Measurements from ENCODE around the gene KRTAP9-2. TPM values are rescaled to one million over a fixed set of nuclear protein-coding genes. Genes with fewer than 3 reads are reported as not detected.
"Not testable (repeated sequence)": the region's sequence is repeated elsewhere in the genome, so short reads cannot be mapped to it uniquely, and the experiment has no call there.

The KRTAP9-2 gene, protein sequence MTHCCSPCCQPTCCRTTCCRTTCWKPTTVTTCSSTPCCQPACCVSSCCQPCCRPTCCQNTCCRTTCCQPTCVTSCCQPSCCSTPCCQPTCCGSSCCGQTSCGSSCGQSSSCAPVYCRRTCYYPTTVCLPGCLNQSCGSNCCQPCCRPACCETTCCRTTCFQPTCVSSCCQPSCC
- not detected in 2 replicates for total RNA-seq

DNA sequence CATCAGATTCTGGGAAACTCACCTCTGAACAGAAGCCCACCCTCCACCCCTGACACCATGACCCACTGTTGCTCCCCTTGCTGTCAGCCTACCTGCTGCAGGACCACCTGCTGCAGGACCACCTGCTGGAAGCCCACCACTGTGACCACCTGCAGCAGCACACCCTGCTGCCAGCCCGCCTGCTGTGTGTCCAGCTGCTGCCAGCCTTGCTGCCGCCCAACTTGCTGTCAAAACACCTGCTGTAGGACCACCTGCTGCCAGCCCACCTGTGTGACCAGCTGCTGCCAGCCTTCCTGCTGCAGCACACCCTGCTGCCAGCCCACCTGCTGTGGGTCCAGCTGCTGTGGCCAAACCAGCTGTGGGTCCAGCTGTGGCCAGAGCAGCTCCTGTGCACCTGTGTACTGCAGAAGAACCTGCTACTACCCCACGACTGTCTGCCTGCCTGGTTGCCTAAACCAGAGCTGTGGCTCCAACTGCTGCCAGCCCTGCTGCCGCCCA lies at the start of gene KRTAP9-2:
KRTAP9-2 (plus strand) TSS at position 51 of the 498 bp plus-strand sequence; CDS start at position 58, 7 bp downstream.
- DNase-seq (ENCODE audit: low read depth, low spot score) = not testable (repeated sequence)

DNA sequence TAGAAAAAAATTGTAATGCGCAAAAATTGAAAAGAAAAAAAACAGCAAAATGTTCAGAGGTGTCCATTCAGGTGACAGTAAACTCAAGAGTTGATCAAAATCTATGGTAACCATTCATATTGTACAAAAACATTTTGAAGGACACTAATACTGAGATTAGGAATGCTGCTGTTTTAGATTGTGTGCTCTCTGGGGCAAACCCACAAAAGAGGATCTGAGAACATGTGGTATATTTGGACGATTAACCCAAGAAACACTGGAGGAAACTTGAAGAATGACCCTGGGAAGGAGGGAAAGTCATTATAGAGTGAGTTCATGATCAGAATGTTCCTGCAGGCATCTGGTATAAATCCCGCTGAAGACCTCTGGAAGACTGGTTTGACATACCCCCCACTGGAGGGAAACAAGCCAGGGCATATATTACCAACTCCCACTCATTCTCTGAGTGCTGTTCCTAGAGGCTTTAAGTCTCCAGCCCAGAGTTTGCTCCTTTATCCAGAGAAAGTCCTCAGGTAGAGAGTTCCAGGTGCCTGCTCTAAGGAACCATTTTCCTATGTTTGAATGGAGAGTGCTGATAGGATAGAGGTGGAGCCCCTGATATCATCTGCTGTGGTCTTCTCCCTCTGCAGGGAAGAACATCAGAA lies 49.6 kb upstream of the KRTAP9-2 start:
- no peak for DNase-seq (ENCODE audit: low read depth, low spot score)

DNA sequence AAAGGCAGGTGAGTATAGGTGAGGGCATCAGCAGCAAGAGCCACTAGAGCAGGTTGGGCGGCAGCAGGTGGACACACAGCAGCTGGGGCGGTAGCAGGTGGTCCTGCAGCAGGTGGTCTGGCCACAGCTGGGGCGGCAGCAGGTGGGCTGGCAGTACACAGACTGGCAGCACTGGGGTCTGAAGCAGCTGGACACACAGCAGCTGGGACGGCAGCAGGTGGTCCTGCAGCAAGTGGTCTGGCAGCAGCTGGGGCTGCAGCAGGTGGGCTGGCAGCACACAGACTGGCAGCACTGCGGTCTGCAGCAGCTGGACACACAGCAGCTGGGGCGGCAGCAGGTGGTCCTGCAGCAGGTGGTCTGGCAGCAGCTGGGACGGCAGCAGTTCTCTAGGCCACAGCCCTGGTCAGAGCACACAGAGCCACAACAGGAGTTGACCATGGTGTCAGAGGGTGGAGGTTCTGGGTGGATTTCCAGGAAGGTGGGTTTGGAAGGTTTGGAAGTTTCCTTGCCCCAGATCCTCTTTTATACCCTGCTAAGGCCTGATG lies 48.6 kb upstream of the KRTAP9-2 start, which contains the start of gene KRTAP4-2:
KRTAP4-2 (minus strand) TSS at position 495 of the 545 bp plus-strand sequence; CDS start at position 438, 57 bp downstream.
- DNase-seq (ENCODE audit: low read depth, low spot score) = no peak

DNA sequence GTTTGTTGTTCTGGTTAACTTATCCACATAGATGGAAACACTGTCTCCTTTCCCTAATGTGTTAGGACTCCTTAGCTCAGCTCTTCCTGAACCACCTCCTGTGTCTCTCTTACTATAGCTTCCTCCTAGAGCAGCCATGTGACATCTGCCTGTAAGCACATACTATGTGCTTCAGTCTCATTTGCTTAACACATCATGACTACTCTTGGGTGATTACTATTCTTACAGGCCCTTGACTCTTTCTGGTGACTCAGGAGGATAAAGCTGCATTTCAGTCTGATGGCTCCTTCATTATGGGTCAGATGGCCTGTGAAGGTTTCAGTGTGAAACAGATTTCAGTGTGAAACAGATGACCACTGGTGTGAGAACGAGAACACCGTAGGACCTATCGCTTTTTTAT lies 48.1 kb upstream of the KRTAP9-2 start:
- no peak for DNase-seq (ENCODE audit: low read depth, low spot score)

DNA sequence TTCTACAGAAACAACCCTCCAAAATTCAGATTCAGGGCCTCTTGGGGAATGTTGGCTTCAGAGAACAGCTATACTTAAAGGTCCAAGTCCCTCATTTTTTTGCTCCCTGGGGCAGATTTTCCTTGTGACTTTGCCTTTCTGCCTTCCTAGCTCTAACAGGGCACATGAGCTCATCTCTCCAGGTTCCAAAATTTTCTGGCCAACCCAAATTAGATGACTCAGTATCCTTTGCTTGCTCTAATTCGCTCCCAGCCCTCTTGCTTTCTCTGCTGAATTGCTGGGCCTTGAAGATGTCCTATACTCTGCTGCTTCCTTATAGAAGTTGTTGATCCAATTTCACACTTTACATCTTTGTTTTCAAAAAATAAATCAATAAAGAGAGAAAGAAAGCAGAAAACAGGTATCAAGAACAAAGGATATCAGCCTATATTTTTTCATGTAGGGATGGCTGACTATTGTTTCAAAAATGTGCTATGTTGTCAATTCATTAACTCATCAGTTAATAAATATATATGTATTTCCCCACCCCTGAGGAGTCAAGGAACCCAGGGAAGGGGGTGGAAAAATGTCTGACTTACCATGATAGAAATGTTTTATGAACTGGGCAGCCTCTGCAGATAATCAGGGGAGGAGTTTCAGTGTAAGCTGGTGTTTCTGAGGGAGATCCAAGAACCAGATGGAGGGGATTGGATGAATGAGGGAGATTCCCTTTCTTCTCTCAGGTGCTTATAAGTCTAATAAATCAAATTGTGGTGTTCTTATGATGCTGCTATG lies 47.4 kb upstream of the KRTAP9-2 start:
- no peak for DNase-seq (ENCODE audit: low read depth, low spot score)

DNA sequence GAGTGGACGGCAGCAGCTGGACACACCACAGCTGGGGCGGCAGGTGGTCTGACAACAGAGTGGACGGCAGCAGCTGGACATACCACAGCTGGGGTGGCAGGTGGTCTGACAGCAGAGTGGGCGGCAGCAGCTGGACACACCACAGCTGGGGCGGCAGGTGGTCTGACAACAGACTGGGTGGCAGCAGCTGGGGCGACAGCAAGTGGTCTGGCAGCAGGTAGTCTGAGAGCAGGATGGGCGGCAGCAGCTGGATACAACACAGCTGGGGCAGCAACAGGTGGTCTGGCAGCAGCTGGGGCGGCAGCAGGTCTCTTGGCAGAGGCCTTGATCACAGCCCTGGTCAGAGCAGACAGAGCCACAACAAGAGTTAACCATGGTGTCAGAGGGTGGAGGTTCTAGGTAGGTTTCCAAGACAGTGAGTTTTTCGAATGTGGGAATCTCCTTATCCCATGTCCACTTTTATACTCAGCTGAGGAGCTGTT lies 41.9 kb upstream of the KRTAP9-2 start, which contains the start of gene KRTAP4-1:
KRTAP4-1 (minus strand) TSS at position 432 of the 482 bp plus-strand sequence; CDS start at position 375, 57 bp downstream.
- DNase-seq (ENCODE audit: low read depth, low spot score) = no peak

DNA sequence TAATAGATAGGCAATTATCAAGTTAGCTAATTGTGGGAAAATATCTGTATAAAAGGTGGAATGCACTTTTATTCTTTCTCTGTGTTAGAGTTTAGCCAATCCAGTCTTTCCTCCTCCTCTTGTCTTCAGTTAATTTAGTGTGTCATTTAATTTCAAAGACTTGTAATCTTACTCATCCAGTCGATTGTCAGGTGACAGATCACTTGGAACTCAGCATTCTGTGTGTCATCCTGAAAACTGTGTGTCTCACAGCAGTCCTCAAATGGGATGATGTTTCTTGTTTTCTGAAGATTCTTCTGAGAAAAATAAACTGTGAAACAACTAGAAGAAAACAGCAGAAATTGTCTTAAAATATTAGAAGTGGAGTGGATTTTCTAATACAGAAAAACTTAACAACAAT lies 41.4 kb upstream of the KRTAP9-2 start:
- no peak for DNase-seq (ENCODE audit: low read depth, low spot score)

DNA sequence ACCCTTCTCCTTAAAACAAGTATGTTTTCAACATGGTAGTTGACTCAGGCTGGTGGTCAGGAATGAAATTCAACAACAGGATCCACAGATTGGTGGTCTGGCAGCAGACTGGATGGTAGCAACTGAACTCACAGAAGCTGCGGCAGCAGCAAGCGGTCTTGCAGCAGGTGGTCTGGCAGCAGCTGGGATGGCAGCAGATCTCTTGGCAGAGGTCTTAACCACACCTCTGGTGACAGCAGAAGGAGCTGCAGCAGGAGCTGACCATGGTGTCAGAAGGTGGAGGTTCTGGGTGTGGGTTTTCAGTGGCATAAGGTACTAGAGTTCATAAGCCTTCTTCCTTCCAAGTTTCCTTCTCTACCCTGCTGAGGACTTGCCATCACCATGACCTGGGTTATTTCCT lies 39.6 kb upstream of the KRTAP9-2 start:
- DNase-seq (ENCODE audit: low read depth, low spot score) = no peak

DNA sequence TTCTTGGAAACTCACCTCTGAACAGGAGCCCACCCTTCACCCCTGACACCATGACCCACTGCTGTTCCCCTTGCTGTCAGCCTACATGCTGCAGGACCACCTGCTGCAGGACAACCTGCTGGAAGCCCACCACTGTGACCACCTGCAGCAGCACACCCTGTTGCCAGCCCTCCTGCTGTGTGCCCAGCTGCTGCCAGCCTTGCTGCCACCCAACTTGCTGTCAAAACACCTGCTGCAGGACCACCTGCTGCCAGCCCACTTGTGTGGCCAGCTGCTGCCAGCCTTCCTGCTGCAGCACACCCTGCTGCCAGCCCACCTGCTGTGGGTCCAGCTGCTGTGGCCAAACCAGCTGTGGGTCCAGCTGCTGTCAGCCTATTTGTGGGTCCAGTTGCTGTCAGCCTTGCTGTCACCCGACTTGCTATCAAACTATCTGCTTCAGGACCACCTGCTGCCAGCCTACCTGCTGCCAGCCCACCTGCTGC lies 36.6 kb upstream of the KRTAP9-2 start, which contains the start of gene KRTAP9-1:
KRTAP9-1 (plus strand) TSS at position 51 of the 482 bp plus-strand sequence; CDS start at position 51, 0 bp downstream.
- DNase-seq (ENCODE audit: low read depth, low spot score) = not testable (repeated sequence)

DNA sequence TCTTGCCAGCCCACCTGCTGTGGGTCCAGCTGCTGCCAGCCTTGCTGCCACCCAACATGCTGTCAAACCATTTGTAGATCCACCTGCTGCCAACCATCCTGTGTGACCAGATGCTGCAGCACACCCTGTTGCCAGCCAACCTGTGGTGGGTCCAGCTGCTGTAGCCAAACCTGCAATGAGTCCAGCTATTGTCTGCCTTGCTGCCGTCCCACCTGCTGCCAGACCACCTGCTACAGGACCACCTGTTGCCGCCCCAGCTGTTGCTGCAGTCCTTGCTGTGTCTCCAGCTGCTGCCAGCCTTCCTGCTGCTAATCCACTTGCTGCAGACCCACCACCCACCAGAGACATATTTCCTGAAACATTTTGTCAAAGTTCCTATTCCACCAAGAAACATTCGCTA lies 36.1 kb upstream of the KRTAP9-2 start:
- DNase-seq (ENCODE audit: low read depth, low spot score) = no peak

DNA sequence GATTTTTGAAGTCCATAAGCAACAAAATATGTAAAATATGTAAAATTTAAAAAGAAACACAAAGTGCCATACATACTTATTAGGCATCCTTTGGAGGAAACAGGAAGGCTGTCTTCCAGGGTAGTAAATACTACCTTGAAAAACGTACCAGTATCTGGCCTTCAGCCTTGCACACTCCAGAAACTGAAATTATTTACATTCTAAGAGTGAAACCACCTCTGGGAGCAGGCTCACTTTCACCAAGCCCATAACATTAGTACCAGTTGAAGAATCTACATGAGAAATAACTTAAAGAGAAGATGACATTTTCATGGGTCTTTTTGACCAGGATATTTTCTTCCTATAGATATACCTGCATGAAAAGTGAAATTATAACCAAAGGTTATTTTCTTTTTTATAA lies 30.4 kb upstream of the KRTAP9-2 start:
- no peak for DNase-seq (ENCODE audit: low read depth, low spot score)

DNA sequence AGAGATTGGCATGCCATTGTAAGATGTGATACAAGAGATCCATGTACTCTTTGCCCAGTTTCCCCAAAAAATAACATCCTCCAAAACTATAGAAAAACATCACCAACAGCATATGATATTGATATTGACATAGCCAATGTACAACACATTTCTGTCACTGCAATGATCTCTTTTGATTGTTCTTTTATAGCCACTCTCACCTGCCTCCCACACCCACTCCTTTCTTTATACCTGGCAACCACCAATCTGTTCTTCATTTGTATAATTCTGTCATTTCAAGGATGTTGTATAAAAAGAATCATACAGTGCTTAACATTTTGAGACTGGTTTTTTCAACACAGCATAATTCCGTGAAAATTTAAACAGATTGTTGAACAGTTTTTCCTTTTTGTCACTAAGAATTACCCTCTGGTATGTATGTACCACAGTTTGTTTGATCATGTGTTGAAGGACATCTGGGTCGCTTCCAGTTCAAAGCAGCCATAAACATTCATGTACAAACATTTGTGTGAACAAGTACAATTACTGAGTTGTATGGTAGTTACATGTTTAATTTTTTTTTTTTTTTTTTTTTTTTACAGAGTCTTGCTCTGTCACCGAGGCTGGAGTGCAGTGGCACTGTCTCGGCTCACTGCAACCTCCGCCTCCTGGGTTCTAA lies 26.9 kb upstream of the KRTAP9-2 start:
- no peak for DNase-seq (ENCODE audit: low read depth, low spot score)

DNA sequence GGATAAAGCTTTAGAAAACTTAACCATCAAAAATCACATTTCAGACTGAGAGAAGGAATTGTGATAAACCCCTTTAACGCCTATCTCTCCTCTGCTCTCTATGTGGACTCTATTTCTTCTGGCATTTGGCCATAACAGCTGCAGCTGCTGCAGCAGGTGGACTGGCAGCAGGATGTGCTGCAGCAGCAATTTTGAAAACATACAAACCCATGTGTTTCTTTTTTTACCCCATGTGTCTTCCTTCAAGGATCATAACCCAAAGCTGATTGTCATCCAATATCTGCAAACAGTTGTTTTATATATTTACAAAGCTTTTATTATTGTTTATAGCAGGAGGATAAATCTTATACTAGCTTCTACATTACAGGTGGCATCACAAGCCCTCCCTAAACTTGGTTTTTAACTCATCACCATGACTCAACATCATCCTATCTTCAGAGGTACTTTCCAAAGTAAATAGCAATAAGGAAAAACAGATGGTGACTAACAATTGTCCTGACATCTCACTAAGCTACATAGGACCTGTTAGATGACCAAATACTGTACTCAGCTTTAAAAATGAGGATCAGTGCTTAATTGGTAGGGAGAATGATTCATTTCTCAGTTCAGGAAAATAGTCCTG lies 14.5 kb upstream of the KRTAP9-2 start:
- DNase-seq (ENCODE audit: low read depth, low spot score) = no peak

DNA sequence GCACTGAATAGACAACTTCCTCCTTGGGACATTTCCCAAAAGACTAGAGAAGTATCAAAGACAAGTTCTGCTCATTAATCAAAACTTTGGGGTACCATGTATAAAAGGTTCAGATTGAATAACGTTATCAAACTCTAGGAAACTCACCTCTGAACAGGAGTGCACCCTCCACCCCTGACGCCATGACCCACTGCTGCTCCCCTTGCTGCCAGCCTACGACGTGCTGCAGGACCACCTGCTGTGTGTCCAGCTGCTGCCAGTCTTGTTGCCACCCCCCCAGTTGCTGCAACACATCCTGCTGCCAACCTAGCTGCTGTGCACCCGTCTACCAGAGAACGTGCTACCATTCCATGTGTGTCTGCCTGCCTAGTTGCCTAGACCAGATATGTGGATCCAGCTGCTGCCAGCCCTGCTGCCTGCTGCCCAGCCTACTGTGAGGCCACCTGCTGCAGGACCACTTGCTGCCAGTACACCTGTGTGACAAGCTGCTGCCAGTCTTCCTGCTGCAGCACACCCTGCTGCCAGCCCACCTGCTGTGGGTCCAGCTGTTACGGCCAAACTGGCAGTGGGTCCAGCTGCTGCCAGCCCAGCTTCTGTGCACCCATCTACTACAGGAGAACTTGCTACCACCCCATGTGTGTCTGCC lies 13.8 kb upstream of the KRTAP9-2 start:
- DNase-seq (ENCODE audit: low read depth, low spot score) = no peak

DNA sequence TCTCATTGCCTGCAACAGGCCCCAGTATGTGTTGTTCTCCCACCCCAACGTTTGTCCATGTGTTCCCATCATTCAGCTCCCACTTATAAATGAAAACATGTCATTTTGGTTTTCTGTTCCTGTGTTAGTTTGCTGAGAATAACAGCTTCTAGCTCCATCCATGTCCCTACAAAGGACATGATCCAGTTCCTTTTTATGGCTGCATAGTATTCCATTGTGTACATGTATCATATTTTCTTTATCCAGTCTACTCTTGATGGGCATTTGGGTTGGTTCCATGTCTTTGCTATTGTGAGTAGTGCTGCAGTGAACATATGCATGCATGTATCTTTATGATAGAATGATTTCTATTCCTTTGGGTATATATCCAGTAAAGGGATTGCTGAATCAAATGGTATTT lies 10.8 kb upstream of the KRTAP9-2 start:
- DNase-seq (ENCODE audit: low read depth, low spot score) = no peak

DNA sequence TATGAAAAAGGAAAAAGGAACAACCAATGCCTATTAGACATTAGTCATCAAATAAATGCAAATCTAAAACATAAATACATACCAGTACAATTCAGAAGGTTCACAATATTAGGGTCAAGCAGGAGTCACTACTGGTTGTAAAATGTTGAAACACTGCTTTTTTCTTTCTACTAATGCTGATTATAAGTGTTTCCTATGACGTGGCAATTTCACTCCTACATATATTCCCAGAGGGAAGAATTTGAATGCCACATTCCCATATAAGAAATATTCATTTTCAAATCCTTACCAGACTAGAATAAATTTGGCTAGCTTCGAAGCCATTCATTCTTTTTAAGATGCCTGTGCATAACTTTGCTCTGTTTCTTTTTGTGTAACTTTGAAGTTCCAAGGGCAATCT lies 2.6 kb upstream of the KRTAP9-2 start:
- no peak for DNase-seq (ENCODE audit: low read depth, low spot score)

DNA sequence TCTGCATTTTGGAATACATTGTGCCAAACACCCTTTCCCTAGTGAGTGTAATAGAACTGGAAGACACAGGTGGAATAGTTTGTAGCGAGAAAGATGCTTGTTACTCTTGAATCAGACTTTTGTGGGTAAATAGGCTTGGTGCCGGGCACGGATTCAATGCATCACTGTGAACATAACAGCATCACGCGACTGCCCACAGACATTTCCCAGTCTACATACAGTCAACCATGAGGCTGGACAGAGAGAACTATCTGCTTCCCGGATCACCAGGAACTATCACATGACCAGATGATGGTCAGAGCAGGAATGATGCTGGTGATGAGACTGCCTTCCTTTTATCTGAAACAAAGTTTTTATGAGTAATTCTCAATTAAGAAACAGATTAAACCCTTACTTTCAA lies 397 bp upstream of the KRTAP9-2 start:
- DNase-seq (ENCODE audit: low read depth, low spot score) = no peak

DNA sequence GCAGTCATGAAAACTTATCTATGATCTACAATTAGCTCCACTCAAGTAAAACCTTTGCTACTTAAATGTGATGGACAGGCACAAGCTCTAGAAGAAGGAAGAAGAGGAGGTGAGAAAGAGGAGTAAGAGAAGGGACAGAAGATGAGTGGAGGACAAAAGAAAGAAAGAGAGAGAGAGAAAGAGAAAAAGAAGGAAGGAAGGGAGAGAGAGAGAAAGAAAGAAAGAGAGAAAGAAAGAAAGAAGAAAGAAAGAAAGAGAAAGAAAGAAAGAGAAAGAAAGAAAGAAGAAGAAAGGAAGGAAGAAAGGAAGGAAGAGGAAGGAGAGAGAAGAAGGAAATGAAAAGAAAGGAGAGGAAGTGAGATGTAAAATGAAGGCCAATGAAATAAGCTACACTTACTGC lies 3.6 kb downstream of the KRTAP9-2 start:
- no peak for DNase-seq (ENCODE audit: low read depth, low spot score)

DNA sequence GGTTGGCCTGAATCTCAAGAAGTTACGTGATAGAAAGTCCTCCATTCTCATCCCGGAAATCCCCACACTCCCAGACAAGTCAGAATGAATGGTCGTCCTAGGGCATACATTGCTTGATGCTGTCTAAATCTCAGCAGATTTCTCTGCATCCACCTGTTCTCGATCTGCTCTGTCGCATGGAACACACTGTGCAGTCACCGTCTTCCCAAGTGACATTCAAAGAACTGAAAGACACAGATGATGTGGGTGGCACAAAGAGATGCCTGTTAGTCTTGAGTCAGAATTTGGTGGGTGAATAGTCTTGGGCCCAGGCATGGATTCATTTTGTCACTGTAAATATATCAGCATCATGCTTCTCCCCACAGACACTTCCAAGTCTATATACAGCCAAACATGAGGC lies 5.3 kb downstream of the KRTAP9-2 start:
- no peak for DNase-seq (ENCODE audit: low read depth, low spot score)
